ENCODE data around the gene OR2M7.

DNA sequence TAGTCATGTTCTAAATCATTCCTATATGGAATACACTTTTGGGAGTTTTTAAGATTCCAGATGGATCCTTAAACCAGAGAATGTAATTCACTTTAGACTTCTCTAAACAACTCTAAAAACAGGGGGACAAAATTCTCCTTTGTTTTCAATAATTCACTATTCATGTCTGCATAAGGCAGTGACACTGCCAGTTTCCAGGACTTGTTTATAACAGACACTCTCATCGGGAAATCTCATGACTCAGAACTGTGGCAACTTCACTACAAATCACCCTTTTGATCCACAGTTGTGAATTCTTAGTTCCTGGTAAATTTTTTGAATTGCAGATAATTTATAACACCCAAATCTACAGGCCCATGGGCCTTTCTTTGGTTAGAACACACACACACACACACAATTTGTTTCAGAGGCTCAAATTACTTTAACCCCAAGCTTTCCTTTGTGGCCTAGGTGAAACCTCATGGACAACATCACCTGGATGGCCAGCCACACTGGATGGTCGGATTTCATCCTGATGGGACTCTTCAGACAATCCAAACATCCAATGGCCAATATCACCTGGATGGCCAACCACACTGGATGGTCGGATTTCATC, 36.9 kb upstream of the OR2M7 start, which contains the start of gene OR2T4:
- TF ChIP-seq POLR2AphosphoS5 (IDR thresholded peaks at IDR 0.05) (no peak), POLR2A (IDR thresholded peaks at IDR 0.05) (no peak)
- TF ChIP-seq, protein P1, sequence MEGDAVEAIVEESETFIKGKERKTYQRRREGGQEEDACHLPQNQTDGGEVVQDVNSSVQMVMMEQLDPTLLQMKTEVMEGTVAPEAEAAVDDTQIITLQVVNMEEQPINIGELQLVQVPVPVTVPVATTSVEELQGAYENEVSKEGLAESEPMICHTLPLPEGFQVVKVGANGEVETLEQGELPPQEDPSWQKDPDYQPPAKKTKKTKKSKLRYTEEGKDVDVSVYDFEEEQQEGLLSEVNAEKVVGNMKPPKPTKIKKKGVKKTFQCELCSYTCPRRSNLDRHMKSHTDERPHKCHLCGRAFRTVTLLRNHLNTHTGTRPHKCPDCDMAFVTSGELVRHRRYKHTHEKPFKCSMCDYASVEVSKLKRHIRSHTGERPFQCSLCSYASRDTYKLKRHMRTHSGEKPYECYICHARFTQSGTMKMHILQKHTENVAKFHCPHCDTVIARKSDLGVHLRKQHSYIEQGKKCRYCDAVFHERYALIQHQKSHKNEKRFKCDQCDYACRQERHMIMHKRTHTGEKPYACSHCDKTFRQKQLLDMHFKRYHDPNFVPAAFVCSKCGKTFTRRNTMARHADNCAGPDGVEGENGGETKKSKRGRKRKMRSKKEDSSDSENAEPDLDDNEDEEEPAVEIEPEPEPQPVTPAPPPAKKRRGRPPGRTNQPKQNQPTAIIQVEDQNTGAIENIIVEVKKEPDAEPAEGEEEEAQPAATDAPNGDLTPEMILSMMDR (IDR thresholded peaks at IDR 0.05) = no peak

Measured in breast epithelium (tissue), 3 donors.